HFF-Myc (cell line): ENCODE measurements around the gene MAP2K6.
A peak's percentile ranks its signal among the peaks of the same experiment; 100 is the strongest.

Experiments used
- DNase-seq: peaks from one replicate; pipeline ENCODE4 v3.0.0-alpha.2; 2011; ENCODE audit warnings: low read depth; ENCODE audit errors: extremely low read depth
- H3K4me3 ChIP-seq: replicated peaks from 2 replicates; pipeline ENCODE4 v1.5.1; 2011; ENCODE audit warnings: low read depth, mild to moderate bottlenecking, control low read depth, low read length
- TF ChIP-seq, protein P1 (sequence below): IDR thresholded peaks from 2 replicates; pipeline ENCODE4 v1.5.1; 2012; ENCODE audit warnings: mild to moderate bottlenecking, low read depth, low read length, control low read depth; ENCODE audit errors: missing control alignments

Gene MAP2K6

DNA sequence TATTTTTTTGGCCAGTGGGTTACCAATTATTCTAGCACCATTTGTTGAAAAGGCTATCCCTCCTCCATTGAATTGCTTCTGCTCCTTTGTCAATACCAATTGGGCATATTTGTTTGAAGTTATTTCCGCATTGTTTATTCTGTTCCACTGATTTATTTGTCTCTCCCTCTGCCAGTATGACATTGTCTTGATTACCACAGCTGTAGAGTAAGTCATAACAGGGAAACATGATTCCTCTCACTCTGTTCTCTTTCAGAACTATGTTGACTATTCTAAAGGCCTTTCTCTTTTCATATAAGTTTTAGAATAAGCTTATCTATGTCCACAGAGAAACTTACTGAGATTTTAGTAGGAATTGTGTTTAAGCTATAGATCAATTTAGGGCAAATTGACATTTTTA is 94.3 kb downstream of the MAP2K6 start:
- no peak overlapping the region for H3K4me3 ChIP-seq
- no peak for DNase-seq
- TF ChIP-seq, protein P1, sequence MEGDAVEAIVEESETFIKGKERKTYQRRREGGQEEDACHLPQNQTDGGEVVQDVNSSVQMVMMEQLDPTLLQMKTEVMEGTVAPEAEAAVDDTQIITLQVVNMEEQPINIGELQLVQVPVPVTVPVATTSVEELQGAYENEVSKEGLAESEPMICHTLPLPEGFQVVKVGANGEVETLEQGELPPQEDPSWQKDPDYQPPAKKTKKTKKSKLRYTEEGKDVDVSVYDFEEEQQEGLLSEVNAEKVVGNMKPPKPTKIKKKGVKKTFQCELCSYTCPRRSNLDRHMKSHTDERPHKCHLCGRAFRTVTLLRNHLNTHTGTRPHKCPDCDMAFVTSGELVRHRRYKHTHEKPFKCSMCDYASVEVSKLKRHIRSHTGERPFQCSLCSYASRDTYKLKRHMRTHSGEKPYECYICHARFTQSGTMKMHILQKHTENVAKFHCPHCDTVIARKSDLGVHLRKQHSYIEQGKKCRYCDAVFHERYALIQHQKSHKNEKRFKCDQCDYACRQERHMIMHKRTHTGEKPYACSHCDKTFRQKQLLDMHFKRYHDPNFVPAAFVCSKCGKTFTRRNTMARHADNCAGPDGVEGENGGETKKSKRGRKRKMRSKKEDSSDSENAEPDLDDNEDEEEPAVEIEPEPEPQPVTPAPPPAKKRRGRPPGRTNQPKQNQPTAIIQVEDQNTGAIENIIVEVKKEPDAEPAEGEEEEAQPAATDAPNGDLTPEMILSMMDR, result no peak

DNA sequence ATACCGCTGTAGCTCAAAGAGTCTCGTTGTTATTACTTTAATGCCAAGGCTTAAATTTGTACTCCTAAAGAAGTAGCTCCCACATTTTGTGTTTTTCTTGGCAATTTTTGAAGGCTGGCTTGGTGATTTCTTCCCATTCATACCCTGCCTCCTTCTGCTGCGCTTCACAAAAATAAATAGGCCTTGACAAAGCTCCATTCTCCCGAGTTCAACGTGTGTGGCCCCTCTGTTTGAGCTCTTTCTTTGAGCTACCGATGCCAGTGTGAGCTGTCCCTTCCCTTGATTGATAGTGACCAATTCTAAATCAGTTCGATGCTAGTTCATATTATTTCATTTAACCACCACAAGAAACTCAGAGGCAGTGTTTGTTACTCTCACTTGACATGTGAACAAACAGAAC is 96.8 kb downstream of the MAP2K6 start:
- no peak overlapping the region for H3K4me3 ChIP-seq
- TF ChIP-seq, protein P1, result no peak
- no peak for DNase-seq

DNA sequence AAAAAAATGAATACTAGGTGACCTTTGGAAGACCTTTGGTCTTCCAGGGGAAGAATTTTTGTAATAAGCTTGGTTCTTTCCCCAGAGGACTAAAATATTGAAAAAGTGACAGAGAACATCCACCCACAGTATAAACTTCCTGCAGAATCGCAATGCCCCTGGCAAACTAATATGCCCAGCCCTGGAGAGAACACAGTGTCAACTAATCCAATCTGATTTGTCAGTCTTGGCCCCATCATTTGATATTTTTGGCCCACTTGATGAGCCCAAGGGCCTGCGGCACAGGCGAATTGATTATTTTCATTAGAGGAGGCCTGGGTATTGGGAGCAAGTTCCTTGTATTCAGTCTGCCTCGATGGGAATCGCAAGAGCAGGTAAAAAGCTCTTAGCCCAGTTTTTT is 98.4 kb downstream of the MAP2K6 start:
- DNase-seq, result no peak
- H3K4me3 ChIP-seq, result no peak overlapping the region

DNA sequence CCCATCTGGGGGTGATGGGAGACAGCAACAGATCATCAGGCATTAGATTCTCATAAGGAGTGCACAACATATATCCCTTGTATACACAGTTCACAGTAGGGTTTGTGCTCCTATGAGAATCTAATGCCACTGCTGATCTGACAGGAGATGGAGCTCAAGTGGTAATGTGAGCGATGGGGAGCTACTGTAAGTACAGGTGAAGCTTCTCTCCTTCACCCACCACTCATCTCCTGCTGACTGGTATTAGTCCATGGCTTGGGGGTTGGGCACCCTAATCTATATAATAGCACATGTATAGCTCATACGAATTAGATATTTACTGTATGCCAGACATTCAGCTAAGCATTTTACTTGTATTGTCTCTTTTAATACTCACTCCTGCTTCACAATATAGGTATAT is 101.7 kb downstream of the MAP2K6 start:
- TF ChIP-seq, protein P1, result no peak
- H3K4me3 ChIP-seq, result no peak overlapping the region
- DNase-seq, result no peak

More for the DNA sequence above, 98.4 kb downstream of the MAP2K6 start:
- TF ChIP-seq, protein P1, result no peak

DNA sequence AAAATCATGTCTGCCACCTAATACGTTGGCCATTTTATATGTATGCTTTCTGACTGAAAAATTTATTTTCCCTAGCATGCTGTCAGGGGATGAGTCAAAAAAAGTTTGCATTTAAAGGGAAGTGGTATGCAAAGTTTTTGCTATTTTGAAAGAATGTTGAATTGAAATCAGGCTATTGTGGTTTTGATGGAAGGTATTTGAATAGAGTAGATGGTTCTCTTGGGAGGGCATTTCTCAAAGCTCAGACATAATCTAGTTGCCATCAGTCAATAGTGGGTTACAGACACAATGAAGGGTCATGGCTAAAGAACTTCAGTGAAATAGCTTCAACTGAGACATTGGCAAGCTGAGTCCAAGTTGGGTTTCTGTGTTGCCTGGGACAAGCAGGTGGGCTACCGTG is 102.4 kb downstream of the MAP2K6 start:
- DNase-seq, result no peak
- TF ChIP-seq, protein P1, result no peak
- no peak overlapping the region for H3K4me3 ChIP-seq

DNA sequence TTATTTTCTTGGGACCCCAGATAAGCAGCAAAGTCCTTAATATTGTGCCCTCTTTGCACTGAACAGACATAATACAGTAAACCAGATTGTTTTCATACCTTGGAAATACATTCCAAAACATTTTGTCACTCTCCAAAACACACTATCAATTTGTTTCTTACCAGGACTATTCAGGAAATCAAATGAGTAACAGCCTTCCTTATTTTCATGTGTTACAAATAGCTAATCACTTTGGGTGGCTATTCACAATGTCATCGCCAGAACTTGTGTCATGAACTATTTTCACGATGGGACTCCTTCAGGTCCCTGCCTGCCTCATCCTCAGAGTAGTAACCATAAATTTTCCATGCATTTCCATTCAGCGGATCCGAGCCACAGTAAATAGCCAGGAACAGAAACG is 104.5 kb downstream of the MAP2K6 start:
- DNase-seq, result no peak
- H3K4me3 ChIP-seq, result no peak overlapping the region
- TF ChIP-seq, protein P1, result no peak

DNA sequence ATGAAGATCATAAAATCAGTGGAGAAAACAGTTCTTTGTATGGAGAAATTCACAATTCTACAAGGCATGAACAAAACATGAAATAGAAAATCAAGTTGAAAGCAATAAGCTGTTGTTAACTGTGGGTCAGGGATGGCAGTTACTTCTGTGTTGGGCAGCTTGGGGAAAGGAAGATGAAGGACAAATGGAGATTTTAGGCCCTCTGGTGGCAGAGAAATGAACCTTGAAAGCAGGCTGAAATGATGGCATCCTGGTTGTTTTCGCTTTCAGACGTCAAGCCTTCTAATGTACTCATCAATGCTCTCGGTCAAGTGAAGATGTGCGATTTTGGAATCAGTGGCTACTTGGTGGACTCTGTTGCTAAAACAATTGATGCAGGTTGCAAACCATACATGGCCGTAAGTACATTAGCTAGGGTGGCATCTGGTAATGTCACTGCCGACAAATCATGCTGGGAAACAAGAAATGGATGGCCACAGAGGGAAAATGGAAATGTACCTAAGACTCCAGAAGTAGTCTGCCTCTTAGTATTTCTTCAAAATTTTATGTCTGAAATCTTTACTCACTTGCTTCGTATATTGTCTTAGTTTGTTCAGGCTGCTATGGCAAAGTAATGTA is 108.9 kb downstream of the MAP2K6 start:
- no peak overlapping the region for H3K4me3 ChIP-seq
- TF ChIP-seq, protein P1, result peak; percentile 67
- peak; percentile 46 for DNase-seq
